HG03135 (cell line): ENCODE data around the gene ATP5F1D.
"Not testable (repeated sequence)": the region's sequence is repeated elsewhere in the genome, so short reads cannot be mapped to it uniquely, and the experiment has no call there.

Experiments
- ATAC-seq: cut with Tn5 transposase; IDR thresholded peaks from one replicate; pipeline ENCODE4 v1.9.1; 2021; ENCODE audit warnings: mild to moderate bottlenecking, moderate library complexity; ENCODE audit not compliant: unreplicated experiment

ATP5F1D gene

DNA sequence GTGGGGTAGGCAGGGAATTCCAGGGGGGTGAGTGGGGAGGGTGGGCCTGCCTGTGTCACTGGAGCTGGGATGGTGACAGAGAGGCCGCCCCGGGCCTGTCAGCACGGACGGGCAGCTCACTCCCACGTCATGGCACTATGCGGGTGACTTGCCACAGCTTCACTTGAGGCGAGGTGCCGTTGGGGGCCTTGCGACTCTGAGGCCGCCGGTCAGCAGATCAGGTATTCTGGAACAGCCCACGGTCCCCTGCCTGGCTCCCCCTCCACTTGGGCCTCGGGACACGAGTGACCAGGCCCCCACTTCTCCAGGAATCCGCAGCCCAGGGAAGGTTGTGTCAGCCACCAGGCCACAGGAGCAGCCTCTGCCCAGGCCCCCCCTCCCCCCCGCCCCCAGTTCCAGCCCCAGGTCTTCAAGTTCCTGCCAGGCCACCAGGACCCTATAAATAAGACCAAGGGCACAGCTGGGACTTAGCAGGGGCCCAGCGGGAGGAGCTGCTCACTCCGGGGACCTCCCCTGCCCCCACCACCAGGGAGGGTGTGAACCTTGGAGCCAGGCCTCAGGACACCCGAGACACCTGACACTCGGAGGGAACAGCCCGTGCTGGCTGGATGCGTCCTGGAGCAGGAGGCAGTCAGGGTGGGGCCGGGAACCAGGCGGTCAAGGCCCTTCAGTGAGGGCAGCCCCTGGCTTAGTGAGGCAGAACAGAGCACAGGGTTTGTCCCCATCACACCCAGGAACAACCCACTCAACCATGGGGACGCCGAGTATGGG lies 4.1 kb downstream of the ATP5F1D start:
- ATAC-seq = no peak

DNA sequence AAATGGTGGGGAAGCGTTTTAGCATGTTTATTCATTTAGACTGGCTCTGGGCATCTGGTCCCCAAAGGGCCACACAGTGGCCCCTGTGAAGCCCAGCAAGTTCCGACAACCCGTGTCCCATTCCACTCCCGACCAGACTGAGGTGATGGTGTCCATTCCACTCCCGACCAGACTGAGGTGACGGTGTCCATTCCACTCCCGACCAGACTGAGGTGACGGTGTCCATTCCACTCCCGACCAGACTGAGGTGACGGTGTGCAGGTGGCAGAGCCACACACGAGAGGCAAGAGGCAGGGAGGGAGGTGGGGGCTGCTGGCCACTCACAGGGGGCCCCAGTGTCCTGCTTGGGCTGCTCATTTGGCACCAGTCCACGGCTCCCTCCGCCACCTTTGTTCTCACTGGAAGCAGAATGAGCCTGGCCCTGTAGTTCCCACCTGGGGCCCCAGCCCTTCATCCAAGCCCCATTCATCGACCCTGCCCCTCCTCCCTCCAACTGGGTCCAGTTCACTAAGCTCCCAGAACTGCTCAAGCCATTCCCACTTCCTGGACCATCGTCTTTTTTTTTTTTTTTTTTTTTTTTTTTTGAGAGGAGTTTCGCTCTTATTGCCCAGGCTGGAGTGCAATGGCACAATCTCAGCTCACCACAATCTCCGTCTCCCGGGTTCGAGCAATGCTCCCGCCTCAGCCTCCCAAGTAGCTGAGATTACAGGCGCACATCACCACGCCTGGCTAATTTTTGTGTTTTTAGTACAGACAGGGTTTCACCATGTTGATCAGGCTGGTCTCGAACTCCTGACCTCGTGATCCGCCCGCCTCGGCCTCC lies 4.9 kb downstream of the ATP5F1D start:
- ATAC-seq = not testable (repeated sequence)

DNA sequence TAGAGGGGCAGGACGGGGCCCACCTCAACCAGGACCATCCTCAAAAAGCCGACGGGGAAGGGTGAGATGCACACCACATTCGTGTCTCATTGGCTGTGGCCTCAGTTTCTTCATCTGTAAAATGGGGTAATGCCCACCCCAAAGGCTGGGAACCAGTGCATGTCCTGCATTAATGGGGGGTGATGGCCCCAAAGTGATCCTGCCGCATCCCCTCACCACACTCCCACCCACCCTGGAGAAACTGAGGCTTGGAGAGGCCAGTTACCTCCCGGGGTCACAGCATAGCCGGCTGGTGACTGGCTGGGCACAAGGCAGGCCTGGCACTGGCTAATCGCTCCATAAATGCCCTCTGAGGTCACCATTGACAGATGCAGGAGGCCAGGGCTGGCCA lies 6.2 kb downstream of the ATP5F1D start:
- ATAC-seq = no peak

DNA sequence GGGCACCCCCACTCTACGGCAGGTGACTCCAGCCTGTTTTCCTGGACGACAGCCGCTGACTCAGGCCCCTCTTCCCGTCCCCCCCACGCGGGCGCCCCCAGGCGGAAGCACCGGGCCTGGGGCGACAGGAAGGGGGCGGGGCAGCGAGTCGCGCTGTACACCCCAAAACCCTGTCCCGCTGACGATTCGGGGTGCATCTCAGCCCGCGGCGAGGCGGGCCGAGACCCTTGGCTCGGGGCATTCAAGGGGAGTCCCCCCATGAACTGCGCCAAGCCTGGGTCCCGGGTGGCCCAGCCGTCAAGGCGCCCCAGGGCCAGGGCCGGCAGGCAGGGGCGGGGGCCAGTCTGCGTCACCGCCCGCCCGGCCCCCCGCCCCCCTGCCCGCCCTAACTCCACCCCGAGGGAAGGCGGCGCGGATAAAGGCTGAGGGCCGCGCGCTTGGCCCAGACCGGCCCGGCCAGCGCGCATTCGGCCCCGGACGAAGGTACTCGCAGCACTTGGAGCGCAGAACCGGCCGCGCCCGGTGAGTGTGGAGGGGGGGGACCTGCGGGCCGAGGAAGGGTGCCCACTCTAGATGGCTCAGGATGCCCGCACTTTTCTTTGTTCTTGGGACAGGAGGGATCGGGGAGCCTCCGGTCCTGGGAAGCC lies 6.7 kb downstream of the ATP5F1D start, which contains the start of gene MIDN:
TSS of gene MIDN (plus strand) at position 445 of the 647 bp plus-strand sequence. CDS start 1,714 bp downstream, outside the sequence.
- ATAC-seq = peak; percentile 10

DNA sequence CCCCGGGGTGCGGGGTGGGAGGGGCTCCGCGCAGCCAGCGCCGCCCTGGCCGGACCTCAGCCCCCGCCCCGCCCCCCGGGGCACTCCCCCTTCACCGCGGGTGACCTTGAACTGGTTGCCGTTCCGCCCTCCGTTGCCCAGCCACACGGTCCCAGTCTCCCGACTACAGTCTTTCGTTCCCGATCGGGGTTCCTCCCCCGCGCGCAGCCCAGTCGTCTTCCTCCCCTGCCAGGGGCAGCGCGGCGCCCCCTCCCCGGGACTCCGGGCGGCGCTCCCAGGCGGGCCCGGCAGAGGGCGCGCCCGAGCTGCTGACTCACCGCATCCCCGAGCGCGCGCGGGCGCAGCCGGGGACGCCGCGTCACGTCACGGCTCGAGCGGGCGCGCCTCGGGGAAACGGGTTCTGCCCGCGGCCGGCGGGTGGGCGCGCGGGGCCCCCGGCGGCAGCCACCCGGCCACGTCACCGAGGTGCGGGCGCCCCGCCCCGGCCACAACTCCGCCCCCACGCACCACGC lies 7.3 kb downstream of the ATP5F1D start:
- ATAC-seq = peak; percentile 28

DNA sequence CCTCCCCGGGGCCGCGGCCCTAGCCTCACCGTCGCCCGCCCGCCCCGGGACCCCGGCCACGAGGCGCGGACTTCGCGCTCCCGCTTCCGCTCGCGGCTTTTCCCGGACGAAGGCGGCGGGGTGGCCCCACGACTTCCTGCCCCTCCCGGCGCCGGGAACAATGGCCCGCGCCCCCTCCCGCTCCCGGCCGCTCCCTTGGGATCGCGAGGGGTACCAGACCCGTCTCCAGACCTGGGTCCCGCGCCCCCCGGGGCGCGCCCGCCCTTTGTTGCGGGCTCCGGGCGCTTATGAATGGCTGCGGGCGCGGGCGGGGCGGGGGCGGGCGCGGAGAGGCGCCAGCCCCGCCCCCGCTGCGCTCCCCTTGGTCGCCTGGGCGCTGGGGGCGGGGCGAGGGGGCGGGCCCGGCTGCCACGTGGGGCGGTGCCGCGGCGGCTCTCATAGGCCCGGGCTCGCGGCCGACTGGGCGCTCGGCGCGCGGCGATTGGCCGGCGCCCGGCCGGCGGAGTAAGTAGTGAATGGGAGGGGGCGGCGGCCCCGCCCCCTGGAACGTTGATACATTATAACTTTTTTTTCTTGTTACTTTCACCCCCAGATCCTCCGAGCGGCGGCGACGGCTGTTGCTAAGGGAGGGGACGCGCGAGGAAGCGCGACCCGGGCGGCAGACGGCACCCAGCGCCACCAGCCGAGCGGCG lies 7.9 kb downstream of the ATP5F1D start:
- peak; percentile 36 for ATAC-seq

DNA sequence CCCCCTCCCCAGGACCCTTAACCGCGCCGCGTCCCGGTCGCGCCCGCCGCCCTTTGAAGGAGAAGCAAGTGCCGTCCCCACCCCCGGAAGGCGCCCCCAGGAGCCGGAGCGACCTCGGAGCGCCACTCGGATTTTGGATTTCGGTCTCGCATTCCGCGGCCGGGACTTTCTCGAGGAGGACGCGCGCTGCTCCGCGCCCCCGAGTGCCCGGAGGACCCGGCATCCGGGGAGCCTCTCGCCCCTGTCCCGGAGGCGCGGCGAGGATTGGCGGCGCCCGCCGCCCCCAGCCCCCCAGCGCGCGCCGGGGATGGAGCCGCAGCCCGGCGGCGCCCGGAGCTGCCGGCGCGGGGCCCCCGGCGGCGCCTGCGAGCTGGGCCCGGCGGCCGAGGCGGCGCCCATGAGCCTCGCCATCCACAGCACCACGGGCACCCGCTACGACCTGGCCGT lies 8.5 kb downstream of the ATP5F1D start:
- peak; percentile 0 for ATAC-seq

DNA sequence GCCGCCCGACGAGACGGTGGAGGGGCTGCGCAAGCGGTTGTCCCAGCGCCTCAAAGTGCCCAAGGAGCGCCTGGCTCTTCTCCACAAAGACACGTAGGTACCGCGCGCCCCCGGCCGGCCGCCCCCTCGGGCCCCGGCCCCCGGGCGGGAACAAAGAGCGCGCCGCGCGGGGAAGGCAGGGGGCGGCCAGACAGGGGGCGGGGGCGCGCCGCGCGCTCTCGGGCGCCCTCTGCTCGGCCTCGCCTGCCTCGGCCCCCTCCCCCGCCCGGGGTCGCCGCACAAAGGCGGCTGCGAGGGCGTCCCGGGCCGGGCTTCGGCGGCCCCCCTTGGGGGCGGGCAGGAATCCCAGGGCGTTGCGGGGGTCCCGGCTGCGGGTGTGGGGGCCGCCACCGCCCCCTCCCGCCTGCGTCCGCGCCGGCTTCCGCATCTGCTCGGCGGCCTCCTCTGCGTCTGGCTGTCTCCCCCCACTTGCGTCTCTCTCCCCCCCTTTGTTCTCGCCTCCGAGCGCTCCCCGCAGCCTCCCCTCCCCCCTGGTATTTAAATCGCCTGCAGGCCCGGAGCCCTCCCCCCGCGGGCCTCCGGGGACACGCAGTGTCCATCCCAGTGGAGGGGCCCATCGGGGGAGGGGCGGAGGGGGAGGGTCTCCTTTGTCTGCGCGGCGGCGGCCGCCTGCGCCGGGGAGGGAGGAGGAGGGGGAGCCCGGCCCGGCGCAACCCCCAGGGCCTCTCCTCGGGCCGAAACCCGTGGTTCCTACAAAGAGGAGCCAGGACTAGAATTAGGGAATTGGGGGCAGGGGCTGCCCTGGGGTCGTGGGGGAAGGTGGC lies 9.1 kb downstream of the ATP5F1D start:
- ATAC-seq = no peak

DNA sequence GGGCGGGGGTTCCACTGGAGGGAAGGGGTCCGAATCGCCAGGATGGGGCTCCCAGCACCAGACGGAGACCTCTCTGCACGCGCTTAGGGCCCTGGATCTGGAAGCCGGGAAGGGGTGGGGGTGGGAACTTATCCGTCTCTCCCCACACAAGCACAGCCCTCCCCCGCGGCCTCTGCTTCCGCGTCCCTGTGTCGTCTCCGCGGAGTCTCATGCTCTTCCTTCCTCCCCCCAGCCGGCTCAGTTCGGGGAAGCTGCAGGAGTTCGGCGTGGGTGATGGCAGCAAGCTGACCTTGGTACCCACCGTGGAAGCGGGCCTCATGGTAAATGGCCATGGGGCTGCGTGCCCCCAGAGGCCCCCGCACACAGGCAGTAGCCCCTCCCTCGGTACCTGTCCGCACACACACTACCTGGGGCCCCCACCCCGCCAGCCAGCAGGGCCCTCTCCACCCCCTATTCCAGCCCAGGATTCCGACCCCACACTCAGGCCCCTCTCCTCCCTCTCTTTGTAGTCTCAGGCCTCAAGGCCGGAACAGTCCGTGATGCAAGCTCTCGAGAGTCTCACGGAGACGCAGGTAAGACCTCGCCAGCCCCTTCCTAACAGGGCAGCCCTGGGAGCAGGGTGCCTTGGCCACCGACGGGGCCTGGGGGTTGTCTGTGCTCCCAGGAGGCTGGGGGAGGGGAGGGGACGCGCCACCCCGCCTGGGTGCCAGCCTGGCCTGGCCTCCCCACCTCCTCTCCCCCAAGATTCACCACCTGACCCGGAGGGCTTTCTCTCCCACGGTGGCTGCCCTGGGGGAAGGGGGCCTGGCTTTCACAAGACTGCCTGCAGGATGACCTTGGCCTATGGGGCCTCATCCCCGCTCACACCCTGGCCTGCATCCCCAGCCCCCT lies 10.0 kb downstream of the ATP5F1D start:
- ATAC-seq = no peak

DNA sequence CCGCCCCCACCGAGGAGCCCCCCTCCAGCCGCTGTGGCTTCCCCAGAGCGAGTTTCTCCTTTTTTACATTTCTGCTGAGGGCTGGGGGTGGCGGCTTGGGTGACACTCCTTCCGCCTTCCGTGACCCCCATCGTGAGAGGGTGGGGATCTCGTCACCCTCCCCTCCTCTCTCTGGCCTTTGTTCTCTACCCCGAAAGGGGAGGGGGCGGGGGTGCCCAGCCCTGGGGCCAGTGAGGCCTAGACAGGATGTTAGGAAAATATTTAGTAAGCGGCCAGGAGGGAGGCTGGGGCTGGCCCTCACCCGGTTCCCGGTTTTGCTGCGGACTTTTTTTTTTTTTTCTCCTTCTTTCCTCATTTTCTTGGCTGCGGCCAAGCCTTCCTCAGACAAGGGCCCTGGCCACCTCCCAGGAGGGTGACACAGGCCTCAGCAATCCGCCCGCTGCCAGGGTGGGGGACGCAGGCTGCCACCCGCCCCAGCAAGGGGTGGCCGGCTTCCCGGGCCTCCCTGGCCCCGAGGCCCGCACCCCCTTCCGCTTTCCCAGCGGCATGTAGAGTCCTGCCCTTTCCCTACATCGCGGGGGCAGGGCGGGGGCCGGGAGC lies 10.8 kb downstream of the ATP5F1D start:
- ATAC-seq = no peak

DNA sequence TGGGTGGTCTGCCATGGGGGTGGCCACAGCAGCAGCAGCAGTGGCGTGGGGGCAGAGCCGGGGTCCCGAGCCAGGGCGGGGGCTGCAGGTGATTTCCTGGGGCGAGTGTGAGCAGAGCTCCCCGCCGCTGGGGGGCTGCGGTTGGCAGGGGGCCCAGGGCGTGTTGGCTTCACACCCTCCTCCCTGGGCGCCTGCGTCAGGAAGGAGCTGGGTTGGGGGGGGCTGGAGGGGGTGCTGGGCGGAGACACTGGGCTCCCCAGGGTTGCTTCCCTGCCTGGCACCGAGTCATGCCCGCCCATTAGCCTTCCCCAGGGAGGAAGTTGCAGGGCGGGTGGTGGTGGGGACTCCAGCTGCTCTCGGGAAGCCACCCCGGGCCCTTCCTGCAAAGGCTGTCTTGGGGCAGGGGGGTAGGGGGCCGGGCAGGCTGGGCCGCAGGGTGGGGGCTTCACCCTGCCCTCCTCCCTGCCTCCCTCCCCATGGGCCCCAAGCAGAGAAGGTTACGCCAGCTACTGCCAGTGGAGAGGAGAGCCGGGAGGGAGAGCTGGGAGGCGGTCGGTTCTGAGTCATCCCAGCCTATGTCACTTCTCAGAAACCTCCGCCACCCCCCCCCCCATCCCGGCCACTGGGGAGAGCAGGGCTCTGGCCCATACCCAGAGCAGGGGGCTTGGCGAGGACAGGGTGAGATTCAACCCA lies 11.4 kb downstream of the ATP5F1D start:
- ATAC-seq = no peak

DNA sequence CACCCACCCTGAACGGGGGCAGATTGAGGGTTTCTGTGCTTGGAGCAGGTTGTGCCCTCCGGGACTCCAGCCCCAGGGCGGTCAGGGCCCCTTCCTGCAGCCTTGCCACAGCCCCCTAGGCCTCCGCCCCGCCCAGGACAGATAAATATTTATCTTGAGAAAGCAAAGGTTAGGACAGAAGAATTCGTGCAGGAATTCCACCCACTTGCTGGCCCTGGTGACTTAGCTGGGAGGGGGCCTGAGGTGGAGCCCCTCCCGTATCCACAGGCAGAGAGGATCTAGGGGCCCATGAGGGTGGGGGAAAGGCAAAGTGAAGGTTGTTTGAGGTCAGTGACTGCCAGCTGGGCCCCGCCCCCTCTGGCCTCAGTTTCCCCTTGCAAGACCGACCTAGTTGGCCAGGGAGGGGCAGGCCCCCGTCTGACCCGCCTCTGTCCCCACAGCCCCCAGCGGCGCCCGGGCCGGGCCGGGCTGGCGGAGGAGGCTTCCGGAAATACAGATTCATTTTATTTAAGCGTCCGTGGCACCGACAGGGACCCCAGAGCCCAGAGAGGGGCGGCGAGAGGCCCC lies 12.0 kb downstream of the ATP5F1D start:
- ATAC-seq = no peak

DNA sequence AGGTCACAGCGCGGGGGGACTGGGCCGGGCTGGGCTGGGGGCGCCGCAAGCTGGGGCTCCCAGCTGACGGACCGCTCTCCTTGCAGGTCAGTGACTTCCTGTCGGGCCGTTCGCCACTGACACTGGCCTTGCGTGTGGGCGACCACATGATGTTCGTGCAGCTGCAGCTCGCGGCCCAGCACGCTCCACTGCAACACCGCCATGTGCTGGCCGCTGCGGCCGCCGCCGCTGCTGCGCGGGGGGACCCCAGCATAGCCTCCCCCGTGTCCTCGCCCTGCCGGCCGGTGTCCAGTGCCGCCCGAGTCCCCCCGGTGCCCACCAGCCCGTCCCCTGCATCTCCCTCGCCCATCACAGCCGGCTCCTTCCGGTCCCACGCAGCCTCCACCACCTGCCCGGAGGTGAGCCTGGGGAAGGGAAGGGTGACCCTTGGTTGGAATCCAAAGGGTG lies 12.6 kb downstream of the ATP5F1D start:
- no peak for ATAC-seq

DNA sequence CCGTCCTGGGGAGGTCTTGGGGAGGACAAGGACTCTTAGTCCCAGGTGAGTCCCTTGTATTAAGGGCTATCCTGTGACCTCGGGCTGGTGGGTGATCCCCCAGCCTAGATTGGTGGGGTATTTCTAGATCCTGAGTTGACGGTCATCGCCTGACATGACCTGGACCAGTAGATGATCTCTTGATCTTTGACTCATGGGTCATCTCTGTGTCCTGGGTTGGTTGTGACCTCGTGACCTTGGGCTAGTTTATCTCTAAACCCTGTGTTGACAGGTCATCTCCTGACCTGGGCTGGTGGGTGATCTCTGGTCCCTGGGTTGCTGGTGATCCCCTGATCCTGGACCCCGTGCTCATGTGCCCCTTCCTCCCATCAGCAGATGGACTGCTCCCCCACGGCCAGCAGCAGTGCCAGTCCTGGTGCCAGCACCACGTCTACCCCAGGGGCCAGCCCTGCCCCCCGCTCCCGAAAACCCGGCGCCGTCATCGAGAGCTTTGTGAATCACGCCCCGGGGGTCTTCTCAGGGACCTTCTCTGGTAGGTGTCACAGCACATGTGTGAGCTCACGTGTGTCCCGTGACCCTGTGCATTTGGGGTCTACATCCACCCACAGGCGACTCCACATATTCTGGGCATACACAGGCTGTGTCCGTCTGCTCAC lies 13.1 kb downstream of the ATP5F1D start:
- ATAC-seq = no peak

DNA sequence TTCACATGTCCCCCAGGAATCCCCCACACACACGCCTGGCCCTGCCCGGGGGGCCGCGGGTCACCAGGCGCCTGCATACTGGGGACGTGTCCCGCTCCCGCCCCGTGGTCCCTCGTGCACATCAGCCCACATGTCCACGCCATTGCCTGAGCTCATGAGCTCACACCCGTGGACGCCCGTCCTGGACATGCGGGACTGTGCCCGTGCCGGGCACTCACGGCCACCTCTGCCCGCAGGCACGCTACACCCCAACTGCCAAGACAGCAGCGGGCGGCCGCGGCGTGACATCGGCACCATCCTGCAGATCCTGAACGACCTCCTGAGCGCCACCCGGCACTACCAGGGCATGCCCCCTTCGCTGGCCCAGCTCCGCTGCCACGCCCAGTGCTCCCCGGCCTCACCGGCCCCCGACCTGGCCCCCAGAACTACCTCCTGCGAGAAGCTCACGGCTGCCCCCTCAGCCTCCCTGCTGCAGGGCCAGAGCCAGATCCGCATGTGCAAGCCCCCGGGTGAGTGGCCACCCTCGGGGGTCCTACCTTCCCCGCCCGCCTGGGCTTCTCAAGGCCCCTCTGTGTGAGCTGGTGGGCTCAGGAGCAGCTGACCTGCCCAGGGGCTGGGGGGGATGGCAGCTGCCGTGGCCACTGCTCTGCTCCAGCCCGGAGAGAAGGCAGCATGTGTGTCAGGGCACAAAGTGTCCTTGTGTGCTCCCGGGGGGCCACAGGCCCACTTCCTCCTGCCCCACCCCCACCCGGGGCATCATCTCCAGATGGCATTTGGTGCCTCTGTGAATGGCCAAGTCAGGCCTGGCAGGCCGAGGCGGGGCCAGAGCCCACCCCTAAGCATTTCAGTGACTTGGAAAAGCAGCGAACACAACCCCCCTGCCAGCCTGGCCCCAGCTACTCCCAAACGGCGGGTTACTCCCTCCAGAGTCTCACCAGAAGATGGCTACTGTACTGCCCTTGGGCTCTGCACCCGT lies 13.9 kb downstream of the ATP5F1D start:
- ATAC-seq = no peak
